Gastroesophageal sphincter (tissue), 3 donors: ENCODE data around the gene HUNK.

ENCODE experiments used
- CTCF ChIP-seq, 4 experiments: fragments of 200-600 bp in 2 of 4; fragments of 450-650 bp in 2 of 4; sonication (generic) in 1 of 4; IDR thresholded peaks; one replicate each; pipeline ENCODE4 v1.5.1; 2017 to 2019; ENCODE audit warnings: antibody characterized with exemption in 4 of 4, mild to moderate bottlenecking in 2 of 4, moderate library complexity in 2 of 4
- POLR2AphosphoS5 ChIP-seq: sonication (generic); formaldehyde crosslinking; IDR thresholded peaks from one replicate; pipeline ENCODE4 v1.6.1; 2017; ENCODE audit warnings: antibody characterized with exemption

- TF ChIP-seq POLR2AphosphoS5 (no peak), CTCF (IDR thresholded peaks at IDR 0.05) (no peak)
These were observed 124.4 kb downstream of the HUNK start for GRCh38 chr21:31997191-31997590.
